H1 (cell line): Measurements from ENCODE around the gene RTN4RL2. TPM values are rescaled to one million over a fixed set of nuclear protein-coding genes. Genes with fewer than 3 reads are reported as not detected.
A peak's percentile ranks its signal among the peaks of the same experiment; 100 is the strongest.

Experiments
- ATF2 ChIP-seq: IDR thresholded peaks from 2 replicates; pipeline ENCODE4 v1.6.1; 2012; ENCODE audit warnings: low read length, inconsistent platforms
- ATF3 ChIP-seq: IDR thresholded peaks from 2 replicates; pipeline ENCODE4 v1.6.1; 2011; ENCODE audit warnings: low read depth, mild to moderate bottlenecking, low read length; ENCODE audit not compliant: insufficient read depth
- CEBPB ChIP-seq: IDR thresholded peaks from 2 replicates; pipeline ENCODE4 v1.6.1; 2012; ENCODE audit warnings: low read depth, low read length
- CHD1 ChIP-seq: IDR thresholded peaks from 2 replicates; pipeline ENCODE4 v1.6.1; 2012; ENCODE audit warnings: low read depth, low read length, improper control_type of control experiment
- CHD2 ChIP-seq: IDR thresholded peaks from 2 replicates; pipeline ENCODE4 v1.6.1; 2012; ENCODE audit warnings: low read length, improper control_type of control experiment
- E2F6 ChIP-seq: IDR thresholded peaks from 2 replicates; pipeline ENCODE4 v1.6.1; 2012; ENCODE audit warnings: inconsistent platforms
- GTF2F1 ChIP-seq: IDR thresholded peaks from 2 replicates; pipeline ENCODE4 v1.6.1; 2012; ENCODE audit warnings: low read depth, low read length, improper control_type of control experiment, borderline replicate concordance
- JUN ChIP-seq: IDR thresholded peaks from 2 replicates; pipeline ENCODE4 v1.6.1; 2011; ENCODE audit warnings: low read depth, mild to moderate bottlenecking, improper control_type of control experiment, low read length
- JUND ChIP-seq: IDR thresholded peaks from 2 replicates; pipeline ENCODE4 v1.6.1; 2011; ENCODE audit warnings: mild to moderate bottlenecking, improper control_type of control experiment, low read length
- KDM5A ChIP-seq: fragments of 200-600 bp; IDR thresholded peaks from 2 replicates; pipeline ENCODE4 v1.7.1; 2012; ENCODE audit warnings: mild to moderate bottlenecking, low read length, inconsistent platforms, mixed read lengths
- RAD21 ChIP-seq, 2 experiments: IDR thresholded peaks in 1 of 2; conservative IDR thresholded peaks in 1 of 2; 2 replicates each; pipeline ENCODE4 v1.6.1; 2011; ENCODE audit warnings: low read depth in 2 of 2, low read length in 2 of 2, improper control_type of control experiment in 1 of 2, inconsistent platforms in 1 of 2, mild to moderate bottlenecking in 1 of 2, moderate library complexity in 1 of 2
- RFX5 ChIP-seq: IDR thresholded peaks from 2 replicates; pipeline ENCODE4 v1.6.1; 2011; ENCODE audit warnings: low read depth, low read length, improper control_type of control experiment, borderline replicate concordance
- RXRA ChIP-seq: IDR thresholded peaks from 2 replicates; pipeline ENCODE4 v1.6.1; 2011; ENCODE audit warnings: low read depth, mild to moderate bottlenecking, low read length, moderate library complexity; ENCODE audit not compliant: insufficient read depth
- SAP30 ChIP-seq: fragments of 300-600 bp; sonication (generic); IDR thresholded peaks from 2 replicates; pipeline ENCODE4 v1.7.1; 2012; ENCODE audit warnings: low read length, moderate library complexity, mild to moderate bottlenecking, inconsistent platforms; ENCODE audit not compliant: insufficient read depth, insufficient replicate concordance
- SIRT6 ChIP-seq: IDR thresholded peaks from one replicate; pipeline ENCODE4 v1.7.1; 2012; ENCODE audit warnings: low read length, inconsistent platforms
- SP1 ChIP-seq: IDR thresholded peaks from 2 replicates; pipeline ENCODE4 v1.6.1; 2011; ENCODE audit warnings: low read depth, low read length
- SP2 ChIP-seq: IDR thresholded peaks from 2 replicates; pipeline ENCODE4 v1.6.1; 2012; ENCODE audit warnings: mild to moderate bottlenecking, low read length, inconsistent platforms
- SP4 ChIP-seq: IDR thresholded peaks from 2 replicates; pipeline ENCODE4 v1.6.1; 2012; ENCODE audit warnings: low read length, inconsistent platforms
- TAF1 ChIP-seq: IDR thresholded peaks from 2 replicates; pipeline ENCODE4 v1.6.1; 2011; ENCODE audit warnings: mild to moderate bottlenecking, low read depth, low read length
- TAF7 ChIP-seq: optimal IDR thresholded peaks from 2 replicates; pipeline ENCODE3; 2011; ENCODE audit warnings: low read depth, mild to moderate bottlenecking, inconsistent platforms, low read length, moderate library complexity, borderline replicate concordance
- TBP ChIP-seq: IDR thresholded peaks from 2 replicates; pipeline ENCODE4 v1.6.1; 2011; ENCODE audit warnings: low read depth, low read length, improper control_type of control experiment
- YY1 ChIP-seq: IDR thresholded peaks from 2 replicates; pipeline ENCODE4 v1.6.1; 2011; ENCODE audit warnings: low read depth, mild to moderate bottlenecking, low read length
- ZNF274 ChIP-seq: IDR thresholded peaks from 2 replicates; pipeline ENCODE4 v1.7.0; 2012; ENCODE audit warnings: low read length, borderline replicate concordance; ENCODE audit errors: extremely low read depth
- polyA plus RNA-seq, 7 experiments: library from polyadenylated mRNA; depleted of rRNA in 3 of 7; stranded (reverse) in 5 of 7; unstranded in 2 of 7; fragments of >200 nt in 5 of 7; fragments of 200-250 nt in 2 of 7; gene quantifications; 1 replicate in 5 of 7; 2 replicates in 1 of 7; 4 replicates in 1 of 7; pipeline versions ENCODE4 v1.2.1 to v1.2.3, GENCODE V29; 2011 to 2013; ENCODE audit warnings: missing spikeins in 2 of 7, mixed read lengths in 2 of 7
- total RNA-seq: library from RNA; stranded (reverse); fragmentation: NEBNext Ultra II Directional; extraction: Animal tissue kit (Norgen Biotek cat#: 25700); gene quantifications from 2 replicates; pipeline ENCODE4 v1.2.1, GENCODE V29; 2021

Gene RTN4RL2
- total and polyA plus RNA-seq, 2 of the 8 experiments (the other 6 are each of a cell fraction or from before 2014, with no cell fraction given) = 11.4 to 23.7 TPM

GRCh38 chr11:57499413-57499982 is 39.2 kb downstream of the RTN4RL2 start (continued):
- TF ChIP-seq SAP30 = no peak
- TF ChIP-seq RFX5 = no peak
- TF ChIP-seq JUN = no peak
- TF ChIP-seq E2F6 = no peak
- TF ChIP-seq ATF2 = no peak
- TF ChIP-seq GTF2F1 = no peak
- 0 out of 2 replicates have a peak, but pooled peaks have one; percentile 22 for TF ChIP-seq TBP
- no peak for TF ChIP-seq ZNF274
- TF ChIP-seq CEBPB = no peak
- no peak for TF ChIP-seq KDM5A
- TF ChIP-seq CHD2 = no peak
- no peak for TF ChIP-seq RXRA
- TF ChIP-seq ATF3 = no peak
- no peak for TF ChIP-seq JUND
- no peak for TF ChIP-seq SP2
- TF ChIP-seq SIRT6 = no peak
- no peak for TF ChIP-seq TAF7
- TF ChIP-seq YY1 = no peak
- TF ChIP-seq CHD1 = no peak
- peak; percentile 58; the same call in 1 of the 2 replicates for TF ChIP-seq SP1
- peak; percentile 7; the same call in 1 of the 2 replicates for TF ChIP-seq TAF1
- TF ChIP-seq RAD21 (IDR thresholded peaks at IDR 0.05 in 1 of 2, conservative IDR thresholded peaks at IDR 0.05 in 1 of 2; ENCODE audit: low read depth in 2 of 2, low read length in 2 of 2) = peak; percentile 1 to 6; a peak in 2 of 4 replicates
- peak; percentile 37; the same call in 1 of the 2 replicates for TF ChIP-seq SP4
